ENCODE measurements around the gene CLEC12A. TPM values are rescaled to one million over a fixed set of nuclear protein-coding genes. Genes with fewer than 3 reads are reported as not detected.

The CLEC12A gene
- not detected in 2 replicates for total RNA-seq (2012; rRNA removed)
- polyA plus RNA-seq (2012; rRNA removed) = not detected in 2 replicates
- polyA plus RNA-seq (2012; cell fraction: cytosol; rRNA removed) = not detected in 2 replicates
- not detected in 2 replicates for polyA plus RNA-seq (2012; cell fraction: nucleus; rRNA removed; ENCODE audit: low replicate concordance)
- not detected for Bru-seq, nascent RNA
- BruChase-seq, experiment 1, labeled RNA remaining after a 6-hour chase = not detected
- not detected for BruChase-seq, experiment 2, labeled RNA remaining after a 2-hour chase
- long read RNA-seq = 0 reads

GRCh38 chr12:9971181-9971580 lies at the start of gene CLEC12A:
Gene CLEC12A (plus strand): TSS chr12:9971409. CDS start chr12:9971597, 188 bp downstream.
- Histone ChIP-seq H3K79me1 (ENCODE audit: low read depth in 1 of 2, low read length in 2 of 2) (no peaks in the 10 kb centered on the region), H2AFZ (replicated peaks; ENCODE audit: low read length, poor library complexity) (no peak within 1 kb of the TSS), H4K20me1 (ENCODE audit: insufficient read depth, low read length) (no peaks in the 10 kb centered on the region), H3K9me1 (ENCODE audit: insufficient read depth, low read length) (no peaks in the 10 kb centered on the region), H3K4ac (ENCODE audit: low read depth, low read length) (no peak within 1 kb of the TSS), H2BK20ac (ENCODE audit: low read depth, low read length) (no peak within 1 kb of the TSS), H2BK5ac (ENCODE audit: low read depth, low read length, poor library complexity, severe bottlenecking) (no peak within 1 kb of the TSS), H3K4me1 (ENCODE audit: control insufficient read depth, insufficient read depth, low read length) (no peaks in the 10 kb centered on the region), H3K4me2 (ENCODE audit: low read depth, low read length) (no peak within 1 kb of the TSS), H3K56ac (ENCODE audit: extremely low read depth, insufficient read depth, low read length) (no peak within 1 kb of the TSS), H3K23ac (ENCODE audit: low read depth, low read length) (no peak within 1 kb of the TSS), H3K27ac (ENCODE audit: insufficient read depth, low read length) (no peak within 1 kb of the TSS), H2BK120ac (ENCODE audit: low read depth, low read length) (no peak within 1 kb of the TSS), H4K8ac (ENCODE audit: low read depth in 2 of 2, low read length in 2 of 2) (no peak within 1 kb of the TSS), H4K5ac (ENCODE audit: low read depth, low read length) (no peak within 1 kb of the TSS), H3K14ac (replicated peaks; ENCODE audit: low read depth, low read length) (no peak within 1 kb of the TSS), H2AK5ac (ENCODE audit: low read depth, low read length) (no peak within 1 kb of the TSS), H2BK15ac (ENCODE audit: low read depth, low read length) (no peak within 1 kb of the TSS), H3K9ac (ENCODE audit: low read depth, low read length) (no peak within 1 kb of the TSS), H3K18ac (ENCODE audit: low read depth, low read length) (no peak within 1 kb of the TSS), H2AK9ac (replicated peaks; ENCODE audit: low read depth, low read length, poor library complexity) (no peak within 1 kb of the TSS), H3K4me3 (ENCODE audit: insufficient read depth, low read depth, low read length) (no peak within 1 kb of the TSS), H4K91ac (ENCODE audit: insufficient read depth, low read depth, low read length) (no peak within 1 kb of the TSS), H3K9me3 (ENCODE audit: control insufficient read depth, insufficient read depth, low read length) (no peaks in the 10 kb centered on the region; the same call in 1 of the 2 replicates), H3K27me3 (ENCODE audit: control insufficient read depth, insufficient read depth, low read length) (peaks cover 1% of the 10 kb centered on the region), H3K36me3 (ENCODE audit: control insufficient read depth, insufficient read depth, low read length) (no peaks in the 10 kb centered on the region)
- TF ChIP-seq RAD21 (IDR thresholded peaks at IDR 0.05; ENCODE audit: low read length) = no peak
- no peak for TF ChIP-seq CHD1 (IDR thresholded peaks at IDR 0.05; ENCODE audit: low read depth, low read length)
- TF ChIP-seq RFX5 (IDR thresholded peaks at IDR 0.05; ENCODE audit: low read depth, low read length) = no peak
- TF ChIP-seq MXI1 (IDR thresholded peaks at IDR 0.05; ENCODE audit: borderline replicate concordance, low read depth, low read length) = no peak
- no peak for TF ChIP-seq SMC3 (IDR thresholded peaks at IDR 0.05; ENCODE audit: low read depth, low read length)
- no peak for TF ChIP-seq USF2 (IDR thresholded peaks at IDR 0.05; ENCODE audit: low read depth, low read length)
- no peak for TF ChIP-seq RCOR1 (IDR thresholded peaks at IDR 0.05; ENCODE audit: insufficient replicate concordance, low read length)
- CTCF ChIA-PET = no interaction called here
- WGBS, 2 experiments (ENCODE audit: extremely low coverage in 2 of 2, insufficient read length in 1 of 2) = no CpG with 5 or more reads among the region's 1 CpG
- intact Hi-C loops (cut with micrococcal nuclease) = no loop called here
- dilution Hi-C loops (cut with HindIII; ENCODE audit: low sequenced_read_pairs, unreplicated experiment) = no loop called here
- in situ Hi-C loops (cut with MboI; ENCODE audit: low sequenced_read_pairs) = no loop called here
- POLR2A ChIA-PET (ENCODE audit: unreplicated experiment) = no interaction called here
- no TSS peak for BruUV-seq (replicated peaks)
- no peak for DNase-seq
- ATAC-seq (ENCODE audit: low read depth) = no peak

Measured in IMR-90 (cell line).